ENCODE measurements around the gene ARPC2. TPM values are rescaled to one million over a fixed set of nuclear protein-coding genes. Genes with fewer than 3 reads are reported as not detected.

Gene ARPC2
- total RNA-seq, 1 donor from 2014 or later = 737 TPM

DNA sequence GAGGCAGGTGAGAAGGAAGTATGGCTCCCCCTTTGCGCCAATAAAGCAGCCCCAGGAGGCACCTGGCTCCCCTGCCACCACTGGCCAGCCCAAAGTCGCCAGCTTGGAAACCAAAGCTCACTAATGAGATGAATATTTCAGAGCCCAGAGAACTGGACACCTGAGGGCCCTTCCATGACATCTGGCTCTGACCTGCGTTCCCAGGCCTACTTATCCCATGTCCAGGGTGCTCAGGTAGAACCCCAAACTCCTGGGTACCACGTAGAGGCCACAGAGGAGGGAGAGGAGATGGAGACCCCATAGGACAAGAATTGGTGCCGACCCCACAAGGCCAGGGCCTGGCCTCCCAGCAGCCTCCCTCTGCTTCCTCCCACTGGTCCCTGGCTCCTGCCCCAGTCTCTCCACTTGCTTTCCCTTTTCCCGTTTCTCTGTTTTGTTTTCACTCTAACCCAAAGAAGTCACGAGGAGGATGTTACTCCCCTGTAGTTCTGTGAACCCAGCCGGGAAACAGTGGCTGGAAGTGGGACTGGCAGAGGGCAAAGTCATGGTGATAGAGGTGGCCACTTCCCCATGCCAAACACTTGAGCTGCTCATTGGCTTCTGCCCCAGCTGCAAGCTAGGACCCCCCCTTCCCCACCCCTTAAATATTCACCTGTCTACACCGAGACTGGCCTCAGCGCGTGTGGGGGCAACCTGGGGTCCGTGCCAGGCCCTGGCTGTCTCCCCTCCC is 74.5 kb downstream of the ARPC2 start:
- no peak for DNase-seq
- POLR2A ChIA-PET = interaction anchor here (0.8 to 7.2 kb wide), 17 partner anchors 18 to 1096 kb away, joined by 3 to 97 read pairs (median 5); partner anchors contain the start of genes AAMP, ARPC2, CTDSP1 and DNPEP

GRCh38 chr2:218292048-218293014 is 75.3 kb downstream of the ARPC2 start, which contains the start of gene TMBIM1:
TSS of gene TMBIM1 (minus strand) at chr2:218292503. CDS start at chr2:218282141, 10,362 bp downstream.
- peak; percentile 40 for TF ChIP-seq CTCF (IDR thresholded peaks at IDR 0.05)

More for the DNA sequence above, 74.5 kb downstream of the ARPC2 start:
- CTCF ChIA-PET = interaction anchor here (1.1 to 11.6 kb wide), 8 partner anchors 8 to 110 kb away, joined by 3 to 138 read pairs (median 5); partner anchors contain the start of genes AAMP, CATIP and PNKD
- H3K4me1 Mint-ChIP-seq = peaks cover 82% of the 10 kb centered on the region
- ATAC-seq (ENCODE audit: low read depth) = no peak
- no peak for TF ChIP-seq CTCF (IDR thresholded peaks at IDR 0.05)
- no peaks in the 10 kb centered on the region for H3K27me3 Mint-ChIP-seq
- peak overlapping the region; percentile 83 for H3K4me3 Mint-ChIP-seq
- H3K27ac Mint-ChIP-seq = peak overlapping the region; percentile 92
- no peaks in the 10 kb centered on the region for H3K36me3 Mint-ChIP-seq (ENCODE audit: low read depth)
- no peaks in the 10 kb centered on the region for H3K9me3 Mint-ChIP-seq
- intact Hi-C loops (cut with micrococcal nuclease) = loop anchor here (1.0 to 5.0 kb wide), 12 partner anchors 10 to 606 kb away; partner anchors contain the start of genes ARPC2, CATIP and TTLL4

GRCh38 chr2:218293715-218294429 is 76.9 kb downstream of the ARPC2 start:
- POLR2A ChIA-PET = interaction anchor here (0.7 to 7.2 kb wide), 2 partner anchors 21 to 78 kb away, joined by 11 to 97 read pairs; partner anchors contain the start of genes AAMP and PNKD
- H3K4me1 Mint-ChIP-seq = peaks cover 61% of the 10 kb centered on the region
- DNase-seq = no peak
- ATAC-seq (ENCODE audit: low read depth) = no peak
- TF ChIP-seq CTCF (IDR thresholded peaks at IDR 0.05) = no peak
- peak overlapping the region; percentile 35 for H3K4me3 Mint-ChIP-seq
- CTCF ChIA-PET = interaction anchor here (1.7 to 11.6 kb wide), 3 partner anchors 21 to 103 kb away, joined by 5 to 138 read pairs (median 11); partner anchors contain the start of genes AAMP and PNKD
- intact Hi-C loops (cut with micrococcal nuclease) = loop anchor here (2.0 to 5.0 kb wide), 6 partner anchors 63 to 603 kb away; partner anchors contain the start of genes CATIP and TTLL4
- H3K27me3 Mint-ChIP-seq = no peaks in the 10 kb centered on the region
- peak overlapping the region; percentile 61 for H3K27ac Mint-ChIP-seq
- no peaks in the 10 kb centered on the region for H3K9me3 Mint-ChIP-seq
- no peaks in the 10 kb centered on the region for H3K36me3 Mint-ChIP-seq (ENCODE audit: low read depth)

More at GRCh38 chr2:218292048-218293014, 75.3 kb downstream of the ARPC2 start, which contains the start of gene TMBIM1:
- peak; percentile 80 for ATAC-seq (ENCODE audit: low read depth)
- peak; percentile 89 for DNase-seq
- intact Hi-C loops (cut with micrococcal nuclease) = loop anchor here (1.0 to 5.0 kb wide), 8 partner anchors 9 to 605 kb away; partner anchors contain the start of genes CATIP and TTLL4
- Mint-ChIP-seq H3K36me3 (ENCODE audit: low read depth) (no peaks in the 10 kb centered on the region), H3K9me3 (no peaks in the 10 kb centered on the region), H3K27me3 (no peaks in the 10 kb centered on the region), H3K4me3 (peak within 1 kb of the TSS; percentile 83), H3K27ac (peak within 1 kb of the TSS; percentile 92), H3K4me1 (peaks cover 73% of the 10 kb centered on the region)
- ChIA-PET POLR2A (interaction anchor here (0.6 to 7.2 kb wide), 5 partner anchors 19 to 104 kb away, joined by 6 to 97 read pairs (median 10); partner anchors contain the start of genes AAMP, ARPC2 and PNKD), CTCF (interaction anchor here (0.9 to 11.6 kb wide), 7 partner anchors 10 to 109 kb away, joined by 4 to 138 read pairs (median 6); partner anchors contain the start of genes AAMP, CATIP and PNKD)

- ATAC-seq (ENCODE audit: low read depth) (no peak), DNase-seq (no peak)
- H3K4me1 Mint-ChIP-seq = peaks cover 56% of the 10 kb centered on the region
- H3K4me3 Mint-ChIP-seq = no peak overlapping the region
- no peaks in the 10 kb centered on the region for H3K9me3 Mint-ChIP-seq
- no peak for TF ChIP-seq CTCF (IDR thresholded peaks at IDR 0.05)
- H3K36me3 Mint-ChIP-seq (ENCODE audit: low read depth) = no peaks in the 10 kb centered on the region
- intact Hi-C loops (cut with micrococcal nuclease) = loop anchor here (5.0 kb wide), 3 partner anchors 353 to 603 kb away; partner anchors contain the start of gene TTLL4
- ChIA-PET POLR2A (interaction anchor here (7.2 kb wide), 1 partner anchor 22 kb away, joined by 97 read pairs; the partner anchor contains the start of genes AAMP and PNKD), CTCF (interaction anchor here (0.8 to 11.6 kb wide), 5 partner anchors 21 to 107 kb away, joined by 3 to 138 read pairs (median 5); partner anchors contain the start of genes AAMP and PNKD)
- H3K27ac Mint-ChIP-seq = peak overlapping the region; percentile 41
- H3K27me3 Mint-ChIP-seq = no peaks in the 10 kb centered on the region
Observed at GRCh38 chr2:218294430-218295022, 77.5 kb downstream of the ARPC2 start.
